Spleen (tissue), 11 donors: ENCODE data around the gene CROT. TPM values are rescaled to one million over a fixed set of nuclear protein-coding genes. Genes with fewer than 3 reads are reported as not detected.
A peak's percentile ranks its signal among the peaks of the same experiment; 100 is the strongest.

ENCODE experiments used
- DNase-seq: peaks from one replicate; pipeline ENCODE4 v3.0.0-alpha.2; 2020
- H3K27ac ChIP-seq, 8 donors: fragments of 200-600 bp; sonication (generic) in 7 of 8; 1 replicate in 4 of 8; 2 replicates in 4 of 8; pipeline versions ENCODE4 v1.5.0 to v1.8.0; 2016 to 2021; ENCODE audit warnings: inconsistent platforms in 4 of 8, mild to moderate bottlenecking in 4 of 8, moderate library complexity in 1 of 8
- H3K27me3 ChIP-seq, 7 donors: fragments of 200-600 bp; sonication (generic) in 6 of 7; replicated peaks in 1 of 7; 1 replicate in 4 of 7; 2 replicates in 3 of 7; pipeline versions ENCODE4 v1.5.0 to v1.8.0; 2016 to 2021; ENCODE audit warnings: inconsistent platforms in 3 of 7, mild to moderate bottlenecking in 1 of 7
- H3K36me3 ChIP-seq, 6 donors: fragments of 200-600 bp; sonication (generic) in 5 of 6; 1 replicate in 4 of 6; 2 replicates in 2 of 6; pipeline versions ENCODE4 v1.5.0 to v1.8.0; 2016 to 2021; ENCODE audit warnings: inconsistent platforms in 2 of 6
- H3K4me1 ChIP-seq, 6 donors: fragments of 200-600 bp; sonication (generic) in 5 of 6; 1 replicate in 3 of 6; 2 replicates in 3 of 6; pipeline versions ENCODE4 v1.5.0 to v1.8.0; 2016 to 2021; ENCODE audit warnings: inconsistent platforms in 3 of 6
- H3K4me3 ChIP-seq, 8 donors: fragments of 200-600 bp; sonication (generic) in 7 of 8; 1 replicate in 4 of 8; 2 replicates in 4 of 8; pipeline versions ENCODE4 v1.5.0 to v1.8.0; 2016 to 2021; ENCODE audit warnings: inconsistent platforms in 4 of 8, mild to moderate bottlenecking in 4 of 8, moderate library complexity in 2 of 8
- H3K9me3 ChIP-seq, 8 donors: fragments of 200-600 bp; sonication (generic) in 7 of 8; 1 replicate in 4 of 8; 2 replicates in 4 of 8; pipeline versions ENCODE4 v1.5.0 to v1.8.0; 2016 to 2021; ENCODE audit warnings: inconsistent platforms in 4 of 8
- POLR2A ChIP-seq, 3 donors: fragments of 450-650 bp; IDR thresholded peaks; one replicate each; pipeline ENCODE4 v1.5.1; 2017; ENCODE audit warnings: antibody characterized with exemption in 3 of 3, mild to moderate bottlenecking in 1 of 3
- POLR2AphosphoS5 ChIP-seq, 3 donors: sonication (generic); formaldehyde crosslinking; IDR thresholded peaks; one replicate each; pipeline ENCODE4 v1.5.1; 2017; ENCODE audit warnings: antibody characterized with exemption in 3 of 3
- WGBS, 5 donors: extraction: QIAGEN DNeasy Blood & Tissue Kit in 3 of 5; methylation state at CpG; one replicate each; pipeline versions ENCODE4 v1.1.5 to v1.1.7; 2013 to 2018; 5-methylcytosine and 5-hydroxymethylcytosine counted together
- intact Hi-C: fragments of 100-400 bp; cut with DNase I; formaldehyde crosslinking; loops from one replicate; pipeline ENCODE4 v1.15.0; 2023; ENCODE audit warnings: low total_unique reads
- polyA plus RNA-seq, 3 donors: library from polyadenylated mRNA; stranded (reverse); fragments of 200-250 nt; gene quantifications; one replicate each; pipeline ENCODE4 v1.2.1, GENCODE V29; 2013
- total RNA-seq, 7 donors: library from RNA; depleted of rRNA in 3 of 7; stranded (reverse); fragments of >200 nt in 3 of 7; fragmentation: NEBNext Ultra II Directional in 4 of 7; extraction: Animal tissue kit (Norgen Biotek cat#: 25700) in 4 of 7; gene quantifications; one replicate each; pipeline versions ENCODE4 v1.1.0 to v1.2.1, GENCODE V29; 2016 to 2021
- TF ChIP-seq, protein P1 (sequence below), 11 experiments: fragments of 200-600 bp in 7 of 11; fragments of 450-650 bp in 4 of 11; sonication (generic) in 4 of 11; IDR thresholded peaks in 8 of 11; conservative IDR thresholded peaks in 3 of 11; 1 replicate in 7 of 11; 2 replicates in 4 of 11; pipeline versions ENCODE4 v1.4.0 to v1.8.0; 2016 to 2021; ENCODE audit warnings: antibody characterized with exemption in 11 of 11, inconsistent platforms in 4 of 11, mild to moderate bottlenecking in 1 of 11
- donor health status: healthy with polysubstance abuse.
- donor health status: DM: no; HTN: no; CAD: no; lungs with moderate emphysema.
- donor health status: DM: no; HTN: no; CAD: no.
- donor health status: Bipolar disorder and iron deficiency.
- donor health status: healthy.
- donor health status: DM: no; HTN: no; CAD: no.
- donor health status: DM: yes; HTN: yes; CAD: no.

CROT gene
- total and polyA plus RNA-seq, 10 donors: 4.2 to 21.1 (median 11.0) TPM

DNA sequence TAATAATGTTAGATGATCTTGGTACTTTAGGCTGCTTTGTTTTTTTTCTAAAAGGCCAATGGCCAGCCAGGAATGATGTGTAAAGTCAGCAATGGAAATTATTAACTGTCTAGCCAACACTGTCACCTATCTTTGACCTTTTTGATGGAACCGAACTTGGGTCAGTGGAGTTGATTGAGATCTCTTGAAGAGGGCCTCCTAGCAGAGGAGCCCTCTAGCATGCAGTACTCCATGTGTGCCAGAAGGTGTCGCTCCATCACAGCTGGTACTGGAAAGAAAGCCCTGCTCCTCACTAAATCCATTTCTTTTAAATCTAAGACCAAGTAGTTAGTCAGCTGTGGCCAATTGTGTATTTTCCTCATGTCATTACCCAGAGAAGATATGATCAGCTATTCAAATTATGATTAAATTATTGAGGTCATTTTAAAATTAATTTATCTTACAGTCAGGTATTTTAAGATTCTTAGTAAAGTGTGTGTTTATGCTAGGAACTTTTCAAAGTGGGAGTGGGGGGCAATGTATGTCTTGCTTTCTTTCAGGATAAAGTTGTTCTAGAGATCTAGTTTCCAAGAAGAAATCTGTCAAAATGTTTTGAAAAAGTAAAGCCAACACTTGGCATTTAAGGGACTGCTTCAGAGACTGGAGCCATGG, 33.1 kb upstream of the CROT start:
- no peak for DNase-seq
- no peak overlapping the region for H3K27ac ChIP-seq
- peaks cover 0 to 7% (median 2%) of the 10 kb centered on the region in 6 donors for H3K4me1 ChIP-seq
- TF ChIP-seq, protein P1, sequence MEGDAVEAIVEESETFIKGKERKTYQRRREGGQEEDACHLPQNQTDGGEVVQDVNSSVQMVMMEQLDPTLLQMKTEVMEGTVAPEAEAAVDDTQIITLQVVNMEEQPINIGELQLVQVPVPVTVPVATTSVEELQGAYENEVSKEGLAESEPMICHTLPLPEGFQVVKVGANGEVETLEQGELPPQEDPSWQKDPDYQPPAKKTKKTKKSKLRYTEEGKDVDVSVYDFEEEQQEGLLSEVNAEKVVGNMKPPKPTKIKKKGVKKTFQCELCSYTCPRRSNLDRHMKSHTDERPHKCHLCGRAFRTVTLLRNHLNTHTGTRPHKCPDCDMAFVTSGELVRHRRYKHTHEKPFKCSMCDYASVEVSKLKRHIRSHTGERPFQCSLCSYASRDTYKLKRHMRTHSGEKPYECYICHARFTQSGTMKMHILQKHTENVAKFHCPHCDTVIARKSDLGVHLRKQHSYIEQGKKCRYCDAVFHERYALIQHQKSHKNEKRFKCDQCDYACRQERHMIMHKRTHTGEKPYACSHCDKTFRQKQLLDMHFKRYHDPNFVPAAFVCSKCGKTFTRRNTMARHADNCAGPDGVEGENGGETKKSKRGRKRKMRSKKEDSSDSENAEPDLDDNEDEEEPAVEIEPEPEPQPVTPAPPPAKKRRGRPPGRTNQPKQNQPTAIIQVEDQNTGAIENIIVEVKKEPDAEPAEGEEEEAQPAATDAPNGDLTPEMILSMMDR (IDR thresholded peaks at IDR 0.05 in 8 of 11, conservative IDR thresholded peaks at IDR 0.05 in 3 of 11): peak; percentile 84 to 99 (median 97)
- TF ChIP-seq POLR2A (IDR thresholded peaks at IDR 0.05) (no peak), POLR2AphosphoS5 (IDR thresholded peaks at IDR 0.05) (no peak)
- intact Hi-C loops: loop anchor here (2.0 kb wide), 1 partner anchor 104 kb away; no protein-coding TSS in a partner anchor
- no peak overlapping the region for H3K4me3 ChIP-seq
- WGBS, 5 donors: 23 to 38% (median 29%) methylated on average over 2 of the region's 2 CpGs
- no peaks in the 10 kb centered on the region for H3K36me3 ChIP-seq
- H3K9me3 ChIP-seq: no peaks in the 10 kb centered on the region
- no peaks in the 10 kb centered on the region for H3K27me3 ChIP-seq

DNA sequence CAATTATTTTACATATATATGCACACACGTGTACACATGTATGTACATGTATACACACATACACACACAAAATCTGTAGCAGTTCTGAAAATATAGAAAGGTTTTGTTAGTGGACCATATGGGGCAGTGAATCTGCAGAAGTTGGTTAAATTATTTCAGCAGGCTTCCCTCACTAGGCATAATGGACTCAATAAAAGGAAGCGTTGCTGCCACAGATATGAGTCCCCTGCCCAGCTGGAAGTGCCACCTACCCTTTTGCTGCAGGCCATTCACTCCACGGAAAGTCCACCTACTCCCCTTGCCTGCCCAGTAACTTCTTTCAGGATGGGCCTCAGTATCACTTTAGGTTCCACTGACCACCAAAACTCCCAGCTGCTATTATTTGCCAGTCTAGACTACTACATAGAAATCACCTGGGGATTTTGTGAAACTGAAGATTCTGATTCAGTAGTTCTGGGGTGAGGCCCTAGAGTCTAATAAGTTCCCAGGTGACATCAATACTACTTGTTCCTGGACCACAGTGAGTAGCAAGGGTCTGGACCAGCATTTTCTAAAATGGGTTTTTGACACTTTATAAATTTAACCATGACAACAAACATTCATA, 29.3 kb upstream of the CROT start:
- Histone ChIP-seq H3K27ac (no peak overlapping the region), H3K27me3 (no peaks in the 10 kb centered on the region), H3K36me3 (no peaks in the 10 kb centered on the region), H3K4me1 (peaks cover 0 to 10% (median 2%) of the 10 kb centered on the region in 6 donors), H3K4me3 (no peak overlapping the region), H3K9me3 (no peaks in the 10 kb centered on the region)
- intact Hi-C loops: no loop called here
- TF ChIP-seq, protein P1 (IDR thresholded peaks at IDR 0.05 in 8 of 11, conservative IDR thresholded peaks at IDR 0.05 in 3 of 11): no peak
- no peak for TF ChIP-seq POLR2AphosphoS5 (IDR thresholded peaks at IDR 0.05)
- no peak for TF ChIP-seq POLR2A (IDR thresholded peaks at IDR 0.05)
- WGBS, 5 donors: 76 to 86% (median 77%) methylated on average over 3 of the region's 3 CpGs
- DNase-seq: no peak

DNA sequence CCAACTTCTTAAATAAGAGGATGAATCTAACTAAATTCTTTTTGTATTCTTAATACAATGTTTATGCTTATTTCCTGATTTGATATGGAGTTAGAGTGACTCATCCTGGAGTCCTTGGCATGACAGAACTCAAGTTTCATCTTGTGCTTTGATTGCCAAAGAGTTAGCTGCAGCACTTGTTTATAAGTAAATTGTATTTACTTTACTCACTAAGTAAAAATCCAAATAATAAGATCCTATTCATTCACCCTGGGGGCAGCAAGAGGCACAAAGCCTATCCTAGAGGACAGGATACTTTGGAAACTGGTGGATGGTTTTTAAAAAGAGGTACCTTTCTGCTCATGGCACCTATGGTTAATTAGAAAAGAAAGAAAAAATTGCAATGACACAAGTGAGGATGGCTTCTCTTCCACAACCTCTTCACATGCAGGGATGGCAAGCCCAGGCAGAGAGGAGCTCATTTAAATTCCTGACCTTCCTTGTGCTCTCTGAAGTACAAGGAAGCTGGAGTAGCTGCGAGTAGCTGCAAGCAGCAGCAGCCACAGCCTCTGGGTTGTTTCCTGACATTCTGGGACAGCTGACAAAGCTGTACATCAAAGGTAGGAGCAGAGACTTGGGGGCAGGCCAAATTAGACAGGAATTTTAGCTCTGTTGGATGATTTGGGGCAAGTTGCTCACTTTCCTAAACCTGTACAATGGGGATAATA, 28.5 kb upstream of the CROT start:
- intact Hi-C loops: no loop called here
- peaks cover 0 to 10% (median 2%) of the 10 kb centered on the region in 6 donors for H3K4me1 ChIP-seq
- no peak overlapping the region for H3K4me3 ChIP-seq
- WGBS, 5 donors: 16 to 28% (median 23%) methylated on average over 1 of the region's 1 CpG
- no peaks in the 10 kb centered on the region for H3K27me3 ChIP-seq
- DNase-seq: no peak
- peaks cover 0 to 8% (median 0%) of the 10 kb centered on the region in 8 donors for H3K9me3 ChIP-seq
- no peak overlapping the region for H3K27ac ChIP-seq
- no peaks in the 10 kb centered on the region for H3K36me3 ChIP-seq
- TF ChIP-seq POLR2AphosphoS5 (IDR thresholded peaks at IDR 0.05) (no peak), POLR2A (IDR thresholded peaks at IDR 0.05) (no peak)
- TF ChIP-seq, protein P1 (IDR thresholded peaks at IDR 0.05 in 8 of 11, conservative IDR thresholded peaks at IDR 0.05 in 3 of 11): no peak
